K562 (cell line): Measurements from ENCODE around the gene PRRC2A. TPM values are rescaled to one million over a fixed set of nuclear protein-coding genes. Genes with fewer than 3 reads are reported as not detected.
A peak's percentile ranks its signal among the peaks of the same experiment; 100 is the strongest.

ENCODE experiments used
- ARID3B ChIP-seq: fragments of 250-450 bp; sonication (Bioruptor Pico); IDR thresholded peaks from 2 replicates; pipeline ENCODE4 v1.4.0; 2020; ENCODE audit warnings: borderline replicate concordance
- HNRNPL ChIP-seq: fragments of 200-400 bp; formaldehyde crosslinking; IDR thresholded peaks from 2 replicates; pipeline ENCODE4 v1.6.1; 2017; ENCODE audit warnings: low read depth, mild to moderate bottlenecking, low read length
- KLF16 ChIP-seq: IDR thresholded peaks from 2 replicates; pipeline ENCODE4 v1.6.1; 2016; ENCODE audit warnings: antibody characterized with exemption
- NONO ChIP-seq, 2 experiments: fragments of 200-400 bp in 1 of 2; fragments of 450-650 bp in 1 of 2; formaldehyde crosslinking in 1 of 2; IDR thresholded peaks; 2 replicates each; pipeline ENCODE4 v1.6.1; 2017; ENCODE audit warnings: low read depth in 2 of 2, mild to moderate bottlenecking in 2 of 2, moderate library complexity in 2 of 2, low read length in 1 of 2
- SMARCC2 ChIP-seq: fragments of 450-650 bp; IDR thresholded peaks from 2 replicates; pipeline ENCODE4 v1.6.1; 2017; ENCODE audit warnings: antibody characterized with exemption, moderate library complexity, mild to moderate bottlenecking, low read depth
- SRSF9 ChIP-seq: fragments of 200-400 bp; formaldehyde crosslinking; IDR thresholded peaks from 2 replicates; pipeline ENCODE4 v1.6.1; 2017; ENCODE audit warnings: low read depth, low read length, borderline replicate concordance
- THRA ChIP-seq: fragments of 450-650 bp; IDR thresholded peaks from 2 replicates; pipeline ENCODE4 v1.6.1; 2017; ENCODE audit warnings: mild to moderate bottlenecking, moderate library complexity
- U2AF2 ChIP-seq: fragments of 200-400 bp; formaldehyde crosslinking; optimal IDR thresholded peaks from 2 replicates; pipeline ENCODE3; 2017; ENCODE audit warnings: low read depth, mild to moderate bottlenecking, low read length
- ZKSCAN3 ChIP-seq: fragments of 250-450 bp; sonication (Bioruptor Pico); IDR thresholded peaks from 2 replicates; pipeline ENCODE4 v1.4.0; 2020
- ZNF740 ChIP-seq, 3 experiments: fragments of 200-800 bp in 1 of 3; sonication (Bioruptor generic) in 1 of 3; sonication (generic) in 1 of 3; formaldehyde crosslinking in 1 of 3; IDR thresholded peaks; 2 replicates each; pipeline versions ENCODE4 v1.6.1 to v1.8.0; 2016 to 2022; ENCODE audit warnings: mild to moderate bottlenecking in 2 of 3, missing compliant biosample characterization in 2 of 3, missing genetic modification characterization in 2 of 3, missing genetic modification reagents in 1 of 3
- polyA plus RNA-seq, 8 experiments: library from polyadenylated mRNA; depleted of rRNA in 4 of 8; stranded (reverse) in 5 of 8; unstranded in 3 of 8; fragments of >200 nt; fragmentation: Nextera tagmentation in 2 of 8; fragmentation: Illumina TruSeq in 1 of 8; extraction: Ambion mirVana in 2 of 8; extraction: Trizol in 1 of 8; gene quantifications; 2 replicates each; pipeline versions ENCODE4 v1.2.1 to v1.2.3, GENCODE V29; 2011 to 2014; ENCODE audit warnings: inconsistent platforms in 1 of 8, missing spikeins in 1 of 8
- total RNA-seq, 7 experiments: library from RNA; depleted of rRNA in 6 of 7; stranded (reverse); fragments of >200 nt in 6 of 7; fragmentation: Illumina TruSeq in 2 of 7; extraction: Trizol in 2 of 7; gene quantifications; 2 replicates each; pipeline versions ENCODE4 v1.2.1 to v1.2.3, GENCODE V29; 2011 to 2021; ENCODE audit warnings: low replicate concordance in 1 of 7

Gene PRRC2A
- total and polyA plus RNA-seq, 9 of the 15 experiments (the other 6 are each of a cell fraction or from before 2014, with no cell fraction given) = 1.0 to 332 (median 63.0) TPM

GRCh38 chr6:31660381-31661261, 40.1 kb downstream of the PRRC2A start, which contains the start of gene C6orf47 (continued):
- no peak for TF ChIP-seq SRSF9
- no peak for TF ChIP-seq THRA
- no peak for TF ChIP-seq HNRNPL
- no peak for TF ChIP-seq ZKSCAN3 (CRISPR knock-in tag)
- no peak for TF ChIP-seq NONO (IDR thresholded peaks at IDR 0.05; ENCODE audit: low read depth in 2 of 2, low read length in 1 of 2)
- TF ChIP-seq KLF16 = peak; percentile 52; the same call in 1 of the 2 replicates
- TF ChIP-seq ARID3B (CRISPR knock-in tag) = 0 out of 2 replicates have a peak, but pooled peaks have one; percentile 4
- TF ChIP-seq U2AF2 = no peak
- TF ChIP-seq ZNF740 (CRISPR knock-in tag; IDR thresholded peaks at IDR 0.05) = peak; percentile 56; the same call in 1 of the 2 replicates
- TF ChIP-seq ZNF740 (tag; IDR thresholded peaks at IDR 0.05) = no peak; a peak in 1 of 4 replicates
- TF ChIP-seq SMARCC2 = no peak; the same call in 1 of the 2 replicates
